NCI-H82 treated with DMSO at 0.1 percent for 48 hours (cell line): ENCODE data around the gene ADGRG6.

Experiments
- DNase-seq: peaks from one replicate; lab custom pipeline; 2025; ENCODE audit not compliant: unreplicated experiment; lab: John Stamatoyannopoulos, UW

The ADGRG6 gene

GRCh38 chr6:142478117-142478516 is 176.3 kb downstream of the ADGRG6 start:
- DNase-seq: no peak

GRCh38 chr6:142481466-142481865 is 179.7 kb downstream of the ADGRG6 start:
- DNase-seq: no peak

- DNase-seq: no peak
These were observed 180.4 kb downstream of the ADGRG6 start for GRCh38 chr6:142482249-142482648.

GRCh38 chr6:142482974-142483373 is 181.2 kb downstream of the ADGRG6 start:
- no peak for DNase-seq

- DNase-seq: no peak
These were observed 183.4 kb downstream of the ADGRG6 start for GRCh38 chr6:142485256-142485655.

- DNase-seq: no peak
These were observed 188.2 kb downstream of the ADGRG6 start for GRCh38 chr6:142489722-142490610.
